Activated T-cell treated with anti-CD3 and anti-CD28 coated beads, Interleukin-2, amount 50 U/mL, for 1 hour (primary cell): ENCODE data around the gene IL23R.

Source experiments
- DNase-seq: peaks from one replicate; pipeline ENCODE4 v3.0.0-alpha.2; 2020

The IL23R gene

GRCh38 chr1:67256291-67257172 is 90.3 kb downstream of the IL23R start:
- no peak for DNase-seq

GRCh38 chr1:67257173-67257535 is 90.9 kb downstream of the IL23R start:
- DNase-seq, result no peak

- DNase-seq, result peak; percentile 30
Observed at GRCh38 chr1:67261680-67262079, 95.4 kb downstream of the IL23R start.

GRCh38 chr1:67262735-67263134 is 96.5 kb downstream of the IL23R start:
- DNase-seq, result no peak

GRCh38 chr1:67264152-67264551 is 97.9 kb downstream of the IL23R start:
- DNase-seq, result no peak

- DNase-seq, result no peak
Observed at GRCh38 chr1:67264899-67265298, 98.6 kb downstream of the IL23R start.

- no peak for DNase-seq
Observed at GRCh38 chr1:67269061-67269460, 102.8 kb downstream of the IL23R start.

- DNase-seq, result no peak
Observed at GRCh38 chr1:67270541-67270940, 104.3 kb downstream of the IL23R start.

GRCh38 chr1:67273591-67273990 is 107.3 kb downstream of the IL23R start:
- no peak for DNase-seq

GRCh38 chr1:67274623-67275325 is 108.5 kb downstream of the IL23R start:
- DNase-seq, result no peak

- no peak for DNase-seq
Observed at GRCh38 chr1:67280696-67281095, 114.4 kb downstream of the IL23R start.

- DNase-seq, result no peak
Observed at GRCh38 chr1:67281244-67281643, 115.0 kb downstream of the IL23R start.

GRCh38 chr1:67285780-67286488 is 119.7 kb downstream of the IL23R start:
- DNase-seq, result no peak

- no peak for DNase-seq
Observed at GRCh38 chr1:67290236-67290635, 124.0 kb downstream of the IL23R start.

- DNase-seq, result no peak
Observed at GRCh38 chr1:67294836-67295617, 128.8 kb downstream of the IL23R start.

GRCh38 chr1:67298762-67299161 is 132.5 kb downstream of the IL23R start:
- no peak for DNase-seq

- DNase-seq, result no peak
Observed at GRCh38 chr1:67299296-67299695, 133.0 kb downstream of the IL23R start.

- DNase-seq, result no peak
Observed at GRCh38 chr1:67300561-67300960, 134.3 kb downstream of the IL23R start.

GRCh38 chr1:67304023-67304422 is 137.8 kb downstream of the IL23R start:
- no peak for DNase-seq

GRCh38 chr1:67306547-67306946 is 140.3 kb downstream of the IL23R start:
- DNase-seq, result no peak

GRCh38 chr1:67307251-67308060 is 141.2 kb downstream of the IL23R start, which contains the start of gene IL12RB2:
IL12RB2 (plus strand) TSS chr1:67307873; CDS start chr1:67320369, 12,496 bp downstream.
- DNase-seq, result peak; percentile 45

GRCh38 chr1:67308136-67308535 is 141.9 kb downstream of the IL23R start:
- peak; percentile 17 for DNase-seq
